PC-3 (cell line): ENCODE data around the gene COLGALT1. TPM values are rescaled to one million over a fixed set of nuclear protein-coding genes. Genes with fewer than 3 reads are reported as not detected.
"Not testable (repeated sequence)": the region's sequence is repeated elsewhere in the genome, so short reads cannot be mapped to it uniquely, and the experiment has no call there.

Experiments used
- ATAC-seq: fragments of 200-7000 bp; cut with Tn5 transposase; 2 replicates; pipeline ENCODE4 v1.9.1; 2020; ENCODE audit warnings: mild to moderate bottlenecking, moderate library complexity
- BruUV-seq: library from RNA; stranded (reverse); fragments of 400-500 nt; replicated peaks from 2 replicates; lab custom pipeline; 2021; lab: Mats Ljungman, UMichigan
- CTCF ChIA-PET: fragments of 300-600 bp; sonication (Branson Sonifier 250); formaldehyde crosslinking; loops from one replicate; lab custom pipeline; 2022; ENCODE audit warnings: antibody characterized with exemption; lab: Charles Lee
- POLR2A ChIA-PET: fragments of 300-600 bp; sonication (Branson Sonifier 250); formaldehyde crosslinking; loops from one replicate; lab custom pipeline; 2022; ENCODE audit warnings: antibody characterized with exemption; ENCODE audit not compliant: unreplicated experiment; lab: Charles Lee
- DNase-seq: peaks from one replicate; pipeline ENCODE4 v3.0.0-alpha.2; 2015
- H2AFZ ChIP-seq: fragments of 300-600 bp; sonication (generic); 2 replicates; pipeline ENCODE4 v1.6.0; 2016; ENCODE audit warnings: antibody characterized with exemption, low read length
- H3F3A ChIP-seq: fragments of 300-600 bp; sonication (generic); one replicate; pipeline ENCODE4 v1.6.0; 2017; ENCODE audit warnings: antibody characterized with exemption, low read length, control low read depth, mild to moderate bottlenecking; ENCODE audit not compliant: unreplicated experiment
- H3K27ac ChIP-seq: fragments of 300-600 bp; sonication (generic); 2 replicates; pipeline ENCODE4 v1.5.1; 2016; ENCODE audit warnings: mild to moderate bottlenecking, low read length
- H3K27me3 ChIP-seq: fragments of 300-600 bp; sonication (generic); 2 replicates; pipeline ENCODE4 v1.6.1; 2016; ENCODE audit warnings: low read length, mixed read lengths
- H3K36me3 ChIP-seq: fragments of 300-600 bp; sonication (generic); 2 replicates; pipeline ENCODE4 v1.6.1; 2016; ENCODE audit warnings: low read depth, mixed run types, low read length, mixed read lengths
- H3K4me1 ChIP-seq: fragments of 300-600 bp; sonication (generic); 2 replicates; pipeline ENCODE4 v1.5.1; 2016; ENCODE audit warnings: low read length; ENCODE audit not compliant: insufficient read depth
- H3K4me2 ChIP-seq: fragments of 300-600 bp; sonication (generic); 2 replicates; pipeline ENCODE4 v1.6.0; 2016; ENCODE audit warnings: low read length
- H3K4me3 ChIP-seq: fragments of 300-600 bp; sonication (generic); 2 replicates; pipeline ENCODE4 v1.5.1; 2016; ENCODE audit warnings: mild to moderate bottlenecking, low read length, mixed read lengths
- H3K79me2 ChIP-seq: fragments of 300-600 bp; sonication (generic); 2 replicates; pipeline ENCODE4 v1.6.1; 2017; ENCODE audit warnings: low read length, mixed read lengths
- H3K9ac ChIP-seq: fragments of 300-600 bp; sonication (generic); 2 replicates; pipeline ENCODE4 v1.6.0; 2016; ENCODE audit warnings: mild to moderate bottlenecking, low read length
- H3K9me2 ChIP-seq: fragments of 300-600 bp; sonication (generic); replicated peaks from 2 replicates; pipeline ENCODE4 v1.6.1; 2016; ENCODE audit warnings: mixed run types, low read length, mixed read lengths
- H3K9me3 ChIP-seq: fragments of 300-600 bp; sonication (generic); 2 replicates; pipeline ENCODE4 v1.6.1; 2016; ENCODE audit warnings: low read length, mixed read lengths
- H4K20me1 ChIP-seq: fragments of 300-600 bp; sonication (generic); 2 replicates; pipeline ENCODE4 v1.6.1; 2016; ENCODE audit warnings: low read length, mixed read lengths
- CTCF ChIP-seq: fragments of 300-600 bp; sonication (generic); conservative IDR thresholded peaks from 2 replicates; pipeline ENCODE4 v1.5.1; 2017; ENCODE audit warnings: antibody characterized with exemption, low read depth, mild to moderate bottlenecking, low read length
- EZH2 ChIP-seq: fragments of 300-600 bp; sonication (generic); IDR thresholded peaks from one replicate; pipeline ENCODE4 v1.6.1; 2017; ENCODE audit warnings: antibody characterized with exemption, mild to moderate bottlenecking, low read length; ENCODE audit not compliant: unreplicated experiment
- EZH2phosphoT487 ChIP-seq: fragments of 300-600 bp; sonication (generic); IDR thresholded peaks from 2 replicates; pipeline ENCODE4 v1.6.1; 2018; ENCODE audit warnings: mild to moderate bottlenecking, antibody characterized with exemption, low read length, borderline replicate concordance
- intact Hi-C: fragments of 100-400 bp; cut with micrococcal nuclease; formaldehyde crosslinking; loops from 2 replicates; pipeline ENCODE4 v1.9.0; 2023
- total RNA-seq: library from RNA; depleted of rRNA; stranded (reverse); fragments of >200 nt; gene quantifications from 2 replicates; pipeline ENCODE4 v1.2.3, GENCODE V29; 2014

The COLGALT1 gene
- total RNA-seq, 1 experiment from 2014 or later, result 80.7 TPM

- no peak for DNase-seq
- Histone ChIP-seq H3K9me3 (no peaks in the 10 kb centered on the region), H3K9ac (no peak overlapping the region), H3K4me1 (no peaks in the 10 kb centered on the region), H3K27ac (no peak overlapping the region), H3K36me3 (no peaks in the 10 kb centered on the region), H2AFZ (no peak overlapping the region), H3K4me2 (no peak overlapping the region), H3F3A (no peaks in the 10 kb centered on the region), H3K27me3 (no peaks in the 10 kb centered on the region), H3K4me3 (no peak overlapping the region), H3K79me2 (no peaks in the 10 kb centered on the region), H4K20me1 (no peaks in the 10 kb centered on the region), H3K9me2 (no peaks in the 10 kb centered on the region)
- BruUV-seq, result no TSS peak
- CTCF ChIA-PET, result no interaction called here
- TF ChIP-seq EZH2phosphoT487 (no peak), CTCF (no peak), EZH2 (no peak)
- POLR2A ChIA-PET, result interaction anchor here (0.6 kb wide), 1 partner anchor 689 kb away, joined by 4 read pairs; no protein-coding TSS in a partner anchor
- ATAC-seq, result no peak
- intact Hi-C loops, result no loop called here
Observed at GRCh38 chr19:17590866-17591265, 35.4 kb downstream of the COLGALT1 start.

GRCh38 chr19:17594296-17594695, 38.8 kb downstream of the COLGALT1 start:
- CTCF ChIA-PET, H3K4me1 ChIP-seq, H3K9me2 ChIP-seq, H3K9ac ChIP-seq, H3K27ac ChIP-seq, H4K20me1 ChIP-seq, H3K4me2 ChIP-seq, ATAC-seq, POLR2A ChIA-PET, H3K4me3 ChIP-seq, H3K79me2 ChIP-seq, H3F3A ChIP-seq, intact Hi-C loops, H3K27me3 ChIP-seq, H3K9me3 ChIP-seq, BruUV-seq, DNase-seq, H2AFZ ChIP-seq, H3K36me3 ChIP-seq: not testable (repeated sequence)

DNA sequence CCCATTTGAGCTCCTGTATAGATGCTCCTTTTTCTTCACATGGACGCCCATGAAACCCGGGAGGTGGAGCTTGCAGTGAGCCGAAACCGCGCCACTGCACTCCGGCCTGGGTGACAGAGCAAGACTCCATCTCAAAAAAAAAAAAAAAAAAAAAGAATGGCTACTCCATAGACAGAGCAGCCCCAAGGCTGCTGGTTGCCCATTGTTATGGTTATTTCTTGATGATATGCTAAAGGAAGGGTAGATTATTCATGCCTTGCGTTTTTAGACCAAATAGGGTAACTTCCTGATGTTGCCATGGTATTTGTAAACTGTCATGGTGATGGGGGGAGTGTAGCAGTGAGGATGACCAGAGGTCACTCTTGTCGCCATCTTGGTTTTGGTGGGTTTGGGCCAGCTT, 42.6 kb downstream of the COLGALT1 start:
- H3K9me3 ChIP-seq, H3K36me3 ChIP-seq, CTCF ChIA-PET, ATAC-seq, H4K20me1 ChIP-seq, intact Hi-C loops, H3K4me2 ChIP-seq, H3K9me2 ChIP-seq, H2AFZ ChIP-seq, H3K4me1 ChIP-seq, H3F3A ChIP-seq, H3K79me2 ChIP-seq, DNase-seq, H3K9ac ChIP-seq, BruUV-seq, H3K4me3 ChIP-seq, H3K27ac ChIP-seq, POLR2A ChIA-PET: not testable (repeated sequence)
- H3K27me3 ChIP-seq, result peaks cover 20% of the 10 kb centered on the region

- no peaks in the 10 kb centered on the region for H3K9me3 ChIP-seq
- no peaks in the 10 kb centered on the region for H3K36me3 ChIP-seq
- no peaks in the 10 kb centered on the region for H3K79me2 ChIP-seq
- no TSS peak for BruUV-seq
- ChIA-PET CTCF (no interaction called here), POLR2A (interaction anchor here (0.6 kb wide), 1 partner anchor 192 kb away, joined by 6 read pairs; no protein-coding TSS in a partner anchor)
- H3K9ac ChIP-seq, result no peak overlapping the region
- DNase-seq (no peak), ATAC-seq (no peak)
- H3K4me2 ChIP-seq, result no peak overlapping the region
- no peaks in the 10 kb centered on the region for H3K4me1 ChIP-seq
- no peak overlapping the region for H3K27ac ChIP-seq
- no peak overlapping the region for H3K4me3 ChIP-seq
- H4K20me1 ChIP-seq, result no peaks in the 10 kb centered on the region
- intact Hi-C loops, result no loop called here
- no peaks in the 10 kb centered on the region for H3K9me2 ChIP-seq
- no peaks in the 10 kb centered on the region for H3F3A ChIP-seq
- no peak overlapping the region for H2AFZ ChIP-seq
- TF ChIP-seq EZH2phosphoT487 (no peak), EZH2 (no peak), CTCF (no peak)
- H3K27me3 ChIP-seq, result peaks cover 20% of the 10 kb centered on the region
Observed at GRCh38 chr19:17598953-17599352, 43.5 kb downstream of the COLGALT1 start.
